ENCODE data around the gene LRRC37B.

- TF ChIP-seq FOXA1 (IDR thresholded peaks at IDR 0.05) (no peak), GABPA (IDR thresholded peaks at IDR 0.05 in 1 of 2, conservative IDR thresholded peaks at IDR 0.05 in 1 of 2) (no peak), RAD21 (IDR thresholded peaks at IDR 0.05) (no peak), FOXA2 (IDR thresholded peaks at IDR 0.05) (no peak), TAF1 (conservative IDR thresholded peaks at IDR 0.05) (no peak), HNF4G (IDR thresholded peaks at IDR 0.05) (no peak), NR2F2 (IDR thresholded peaks at IDR 0.05) (no peak), RXRA (IDR thresholded peaks at IDR 0.05) (no peak)
- TF ChIP-seq, protein P1, sequence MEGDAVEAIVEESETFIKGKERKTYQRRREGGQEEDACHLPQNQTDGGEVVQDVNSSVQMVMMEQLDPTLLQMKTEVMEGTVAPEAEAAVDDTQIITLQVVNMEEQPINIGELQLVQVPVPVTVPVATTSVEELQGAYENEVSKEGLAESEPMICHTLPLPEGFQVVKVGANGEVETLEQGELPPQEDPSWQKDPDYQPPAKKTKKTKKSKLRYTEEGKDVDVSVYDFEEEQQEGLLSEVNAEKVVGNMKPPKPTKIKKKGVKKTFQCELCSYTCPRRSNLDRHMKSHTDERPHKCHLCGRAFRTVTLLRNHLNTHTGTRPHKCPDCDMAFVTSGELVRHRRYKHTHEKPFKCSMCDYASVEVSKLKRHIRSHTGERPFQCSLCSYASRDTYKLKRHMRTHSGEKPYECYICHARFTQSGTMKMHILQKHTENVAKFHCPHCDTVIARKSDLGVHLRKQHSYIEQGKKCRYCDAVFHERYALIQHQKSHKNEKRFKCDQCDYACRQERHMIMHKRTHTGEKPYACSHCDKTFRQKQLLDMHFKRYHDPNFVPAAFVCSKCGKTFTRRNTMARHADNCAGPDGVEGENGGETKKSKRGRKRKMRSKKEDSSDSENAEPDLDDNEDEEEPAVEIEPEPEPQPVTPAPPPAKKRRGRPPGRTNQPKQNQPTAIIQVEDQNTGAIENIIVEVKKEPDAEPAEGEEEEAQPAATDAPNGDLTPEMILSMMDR (IDR thresholded peaks at IDR 0.05; ENCODE audit: low read depth, low read length, missing input control): no peak
- TF ChIP-seq, protein P2, sequence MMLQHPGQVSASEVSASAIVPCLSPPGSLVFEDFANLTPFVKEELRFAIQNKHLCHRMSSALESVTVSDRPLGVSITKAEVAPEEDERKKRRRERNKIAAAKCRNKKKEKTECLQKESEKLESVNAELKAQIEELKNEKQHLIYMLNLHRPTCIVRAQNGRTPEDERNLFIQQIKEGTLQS (IDR thresholded peaks at IDR 0.05): no peak
- TF ChIP-seq, protein P3, sequence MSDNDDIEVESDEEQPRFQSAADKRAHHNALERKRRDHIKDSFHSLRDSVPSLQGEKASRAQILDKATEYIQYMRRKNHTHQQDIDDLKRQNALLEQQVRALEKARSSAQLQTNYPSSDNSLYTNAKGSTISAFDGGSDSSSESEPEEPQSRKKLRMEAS (IDR thresholded peaks at IDR 0.05): no peak
Observed at GRCh38 chr17:32102646-32103186, 95.5 kb downstream of the LRRC37B start.
